LoVo (cell line): Measurements from ENCODE around the gene NAA35.
"Not testable (repeated sequence)": the region's sequence is repeated elsewhere in the genome, so short reads cannot be mapped to it uniquely, and the experiment has no call there.

Experiments
- DNase-seq: peaks from one replicate; pipeline ENCODE4 v3.0.0-alpha.2; 2016; ENCODE audit warnings: low spot score

Gene NAA35

GRCh38 chr9:86034863-86035734, 94.2 kb downstream of the NAA35 start:
- peak; percentile 40 for DNase-seq

DNA sequence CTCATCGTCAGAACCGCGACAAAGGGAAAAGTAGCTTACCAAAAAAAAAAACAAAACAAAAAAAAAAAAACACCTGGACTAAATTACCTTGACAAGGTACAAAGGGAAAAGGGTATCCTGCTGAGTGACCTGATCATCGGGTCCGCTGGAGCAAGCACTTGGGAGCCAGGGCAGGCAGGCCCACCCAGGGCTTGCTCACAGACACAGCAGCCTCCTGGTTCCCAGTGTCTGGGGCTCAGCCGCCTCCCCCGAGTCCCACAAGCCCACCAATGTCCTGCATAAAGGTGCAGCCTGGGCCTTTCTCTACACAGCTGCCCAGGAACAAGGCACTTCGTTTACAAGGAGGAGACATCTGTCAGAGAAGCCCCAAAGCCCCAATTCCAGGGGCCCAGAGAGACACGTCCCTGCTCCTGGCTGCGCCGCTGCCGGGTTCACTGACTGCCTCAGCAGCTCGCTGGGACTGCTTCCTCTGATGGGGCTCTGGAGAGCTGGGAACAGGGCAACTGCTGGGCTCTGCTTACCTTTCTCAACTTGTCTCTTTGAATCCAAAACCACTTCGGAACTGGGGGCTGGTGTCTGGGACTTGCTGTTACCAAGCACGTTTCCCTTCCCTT, 95.0 kb downstream of the NAA35 start:
- no peak for DNase-seq

DNA sequence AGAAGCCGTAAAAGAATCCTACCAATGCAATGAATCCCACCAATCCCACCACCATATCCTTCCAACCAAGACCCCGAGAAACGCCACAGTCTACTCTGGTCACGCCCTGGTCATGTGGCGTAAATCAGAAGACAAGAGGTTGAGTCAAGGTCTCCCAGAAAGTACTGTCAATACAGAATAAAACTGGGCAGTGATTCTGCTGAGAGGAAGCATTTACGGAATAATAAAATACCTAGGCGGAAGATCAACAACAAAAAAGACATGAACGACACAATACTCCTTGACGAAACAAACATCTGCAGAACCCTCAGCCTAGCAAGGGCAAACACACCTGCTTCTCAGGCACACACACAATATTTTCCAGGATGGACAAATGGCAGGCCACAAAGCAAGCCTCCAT, 95.6 kb downstream of the NAA35 start:
- DNase-seq: no peak

GRCh38 chr9:86039991-86040860, 99.3 kb downstream of the NAA35 start:
- DNase-seq: no peak

GRCh38 chr9:86040861-86041155, 99.9 kb downstream of the NAA35 start:
- no peak for DNase-seq

- DNase-seq: no peak
These were observed 100.4 kb downstream of the NAA35 start for GRCh38 chr9:86041311-86041741.

- DNase-seq: no peak
These were observed 101.4 kb downstream of the NAA35 start for GRCh38 chr9:86042199-86042978.

- DNase-seq: no peak
These were observed 102.6 kb downstream of the NAA35 start for GRCh38 chr9:86043586-86043985.

GRCh38 chr9:86043999-86044398, 103.1 kb downstream of the NAA35 start:
- no peak for DNase-seq

DNA sequence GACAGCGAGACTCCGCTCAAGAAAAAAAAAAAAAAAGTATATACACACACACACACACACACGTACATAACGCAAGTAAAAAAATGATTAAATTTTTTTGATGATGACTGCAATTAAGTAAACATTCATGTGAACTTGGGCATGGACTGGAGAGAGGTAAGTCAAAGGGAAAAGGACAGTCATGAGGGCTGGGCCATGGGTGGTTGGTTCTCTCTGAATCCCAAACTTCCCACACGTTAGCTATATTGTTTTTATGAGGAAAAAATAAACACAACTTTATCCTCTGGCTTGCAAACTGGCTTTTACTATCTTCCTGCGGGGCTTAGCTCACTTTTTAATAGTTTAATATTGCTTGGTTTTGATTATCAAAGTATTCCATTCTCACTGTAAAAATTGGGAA, 104.7 kb downstream of the NAA35 start:
- DNase-seq: no peak

GRCh38 chr9:86046071-86046636, 105.2 kb downstream of the NAA35 start:
- DNase-seq: no peak

- no peak for DNase-seq
These were observed 106.0 kb downstream of the NAA35 start for GRCh38 chr9:86046930-86047341.

DNA sequence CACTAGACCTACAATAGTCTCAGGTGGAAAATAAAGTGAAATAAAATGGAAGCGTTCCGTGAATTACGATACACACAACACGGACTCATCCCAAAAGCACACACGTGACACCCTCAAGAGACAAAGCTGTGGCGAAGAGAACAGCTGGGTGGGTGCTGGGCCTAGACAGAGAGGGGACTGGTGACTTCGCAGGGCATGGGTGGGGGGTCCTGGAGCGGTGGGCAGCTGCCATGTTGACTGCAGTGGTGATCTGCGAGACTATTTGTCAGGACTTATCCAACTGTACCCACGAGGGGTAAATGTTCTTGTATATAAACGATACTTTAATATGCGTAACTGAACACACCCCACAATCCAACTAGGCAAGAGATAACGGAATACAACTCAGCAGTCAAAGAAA, 106.4 kb downstream of the NAA35 start:
- no peak for DNase-seq

GRCh38 chr9:86048018-86048742, 107.2 kb downstream of the NAA35 start:
- not testable (repeated sequence) for DNase-seq

GRCh38 chr9:86052556-86053468, 111.9 kb downstream of the NAA35 start:
- DNase-seq: no peak

- no peak for DNase-seq
These were observed 113.7 kb downstream of the NAA35 start for GRCh38 chr9:86054695-86055094.

DNA sequence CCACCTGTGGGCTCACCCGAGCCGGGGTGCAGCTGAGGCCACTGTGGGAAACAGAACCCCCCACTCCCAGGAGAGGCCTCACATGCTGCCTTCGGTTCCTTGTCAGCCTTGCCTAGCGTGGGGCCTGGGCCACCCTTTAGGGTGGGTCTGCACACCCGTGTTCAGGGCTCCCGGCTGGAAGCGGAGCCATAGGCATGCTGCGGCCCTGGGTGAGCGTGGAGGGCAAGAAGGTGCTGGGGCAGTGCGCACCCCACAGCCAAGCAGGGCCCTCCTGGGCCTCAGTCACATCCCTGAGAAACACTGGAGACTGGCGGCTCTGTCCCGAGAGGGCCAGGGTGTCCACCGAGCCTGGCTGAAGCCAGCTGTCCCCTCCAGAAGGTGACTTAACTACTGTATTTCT, 116.5 kb downstream of the NAA35 start:
- no peak for DNase-seq

DNA sequence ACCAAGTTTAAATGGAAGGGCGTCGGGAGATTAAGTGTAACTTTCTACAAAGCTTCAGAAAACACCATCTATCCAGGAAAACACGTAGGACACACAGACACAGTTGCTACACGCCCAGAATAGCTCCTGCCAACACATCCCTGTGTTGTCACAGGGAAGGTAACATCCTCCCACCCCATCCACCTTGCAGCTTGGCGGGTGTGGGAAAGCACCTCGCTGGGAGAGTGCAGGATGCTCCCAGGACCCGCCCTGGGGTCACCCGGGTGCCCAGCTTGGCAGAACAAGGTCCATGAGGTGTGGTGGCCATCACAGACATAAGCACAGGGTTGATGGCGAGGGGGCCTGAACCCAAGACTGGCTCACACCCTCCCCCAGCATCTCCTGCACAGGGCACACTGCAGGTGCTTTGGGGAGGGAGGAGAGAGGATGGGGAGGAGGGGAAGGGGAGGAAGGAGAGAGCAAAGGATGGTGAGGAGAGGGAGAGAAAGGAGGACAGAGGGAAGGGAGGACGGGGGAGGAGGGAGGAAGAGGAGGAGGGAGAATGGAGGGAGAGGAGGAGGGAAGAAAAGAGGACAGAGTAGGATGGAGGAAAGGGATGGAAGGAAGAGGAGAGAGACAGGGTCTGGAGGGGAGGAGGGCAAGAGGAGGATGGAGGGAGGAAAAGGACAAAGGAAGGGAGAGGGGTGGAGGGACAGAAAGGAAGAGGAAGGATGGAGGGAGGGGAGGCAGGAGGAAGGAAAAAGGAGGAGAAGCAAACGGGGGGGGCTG, 121.2 kb downstream of the NAA35 start:
- no peak for DNase-seq
